Fibroblast of villous mesenchyme (primary cell): ENCODE results near the gene RBP4. TPM values are rescaled to one million over a fixed set of nuclear protein-coding genes. Genes with fewer than 3 reads are reported as not detected.
"Not testable (repeated sequence)": the region's sequence is repeated elsewhere in the genome, so short reads cannot be mapped to it uniquely, and the experiment has no call there.

Experiments used
- DNase-seq: peaks from one replicate; pipeline ENCODE4 v3.0.0-alpha.2; 2010; ENCODE audit warnings: low read depth
- H3K4me3 ChIP-seq: 2 replicates; pipeline ENCODE4 v1.5.1; 2011; ENCODE audit warnings: low read depth, mild to moderate bottlenecking, low read length
- CTCF ChIP-seq: IDR thresholded peaks from 2 replicates; pipeline ENCODE4 v1.5.1; 2012; ENCODE audit warnings: low read depth, mild to moderate bottlenecking, low read length; ENCODE audit not compliant: insufficient read depth
- total RNA-seq: library from RNA; depleted of rRNA; stranded (reverse); fragments of >200 nt; gene quantifications from 2 replicates; pipeline ENCODE4 v1.2.3, GENCODE V29; 2012

Gene RBP4
- total RNA-seq, 1 donor: not detected

GRCh38 chr10:93548376-93549071, 52.5 kb downstream of the RBP4 start:
- H3K4me3 ChIP-seq: no peak overlapping the region
- TF ChIP-seq CTCF: no peak
- peak; percentile 11 for DNase-seq

GRCh38 chr10:93547522-93547921, 53.5 kb downstream of the RBP4 start:
- DNase-seq: no peak
- no peak for TF ChIP-seq CTCF
- H3K4me3 ChIP-seq: no peak overlapping the region

GRCh38 chr10:93546995-93547394, 54.0 kb downstream of the RBP4 start:
- DNase-seq, H3K4me3 ChIP-seq: not testable (repeated sequence)

- peak; percentile 52 for DNase-seq
- TF ChIP-seq CTCF: no peak
- H3K4me3 ChIP-seq: peak overlapping the region; percentile 36
These were observed 58.7 kb downstream of the RBP4 start for GRCh38 chr10:93542358-93542791.

Other genes with a start within 250 kb of the RBP4 start
- gene MYOF, start 118.9 kb downstream of the RBP4 start, total RNA-seq: 263 and 323 TPM in 2 replicates
- gene CEP55, start 104.6 kb downstream of the RBP4 start, total RNA-seq: 20.0 and 35.0 TPM in 2 replicates
- not detected in 2 replicates for gene FFAR4, start 34.6 kb downstream of the RBP4 start, total RNA-seq
- not detected in 2 replicates for gene PDE6C, start 11.3 kb upstream of the RBP4 start, total RNA-seq
- gene FRA10AC1, start 101.4 kb upstream of the RBP4 start, total RNA-seq: 6.0 and 11.3 TPM in 2 replicates
- not detected in 2 replicates for gene LGI1, start 156.7 kb upstream of the RBP4 start, total RNA-seq